SK-N-SH (cell line): Measurements from ENCODE around the gene TMPRSS11E. TPM values are rescaled to one million over a fixed set of nuclear protein-coding genes. Genes with fewer than 3 reads are reported as not detected.

Experiments
- CTCF ChIA-PET: fragments of 300-600, 350-600 bp; formaldehyde crosslinking; extraction: SDS; loops from one replicate; lab custom pipeline; 2021; lab: Yijun Ruan, JAX
- POLR2A ChIA-PET: fragments of 350-600 bp; sonication (Branson Sonifier 250); formaldehyde crosslinking; extraction: SDS; loops from one replicate; lab custom pipeline; 2020; ENCODE audit warnings: antibody characterized with exemption, inconsistent platforms; lab: Yijun Ruan, JAX
- DNase-seq: peaks from one replicate; pipeline ENCODE4 v3.0.0; 2012
- H2AFZ ChIP-seq: fragments of 200-600 bp; sonication (generic); 2 replicates; pipeline ENCODE4 v1.8.1; 2016; ENCODE audit warnings: antibody characterized with exemption, mild to moderate bottlenecking, low read depth
- H3F3A ChIP-seq: fragments of 200-600 bp; sonication (generic); replicated peaks from 2 replicates; pipeline ENCODE3; 2016; ENCODE audit warnings: antibody characterized with exemption, mild to moderate bottlenecking; ENCODE audit not compliant: insufficient read depth
- H3K27ac ChIP-seq, 2 experiments: fragments of 200-500 bp in 1 of 2; fragments of 200-600 bp in 1 of 2; sonication (Bioruptor generic) in 1 of 2; sonication (generic), shearing (Covaris generic) in 1 of 2; 2 replicates each; pipeline versions ENCODE4 v1.5.1 to v1.6.1; 2014 to 2016; ENCODE audit warnings: low read depth in 2 of 2, inconsistent platforms in 1 of 2, low read length in 1 of 2, mild to moderate bottlenecking in 1 of 2, mixed read lengths in 1 of 2
- H3K27me3 ChIP-seq: fragments of 200-600 bp; sonication (generic), shearing (Covaris generic); 2 replicates; pipeline ENCODE4 v1.6.1; 2016; ENCODE audit warnings: mixed run types; ENCODE audit not compliant: insufficient read depth
- H3K36me3 ChIP-seq, 2 experiments: fragments of 200-500 bp in 1 of 2; fragments of 200-600 bp in 1 of 2; sonication (Bioruptor generic) in 1 of 2; sonication (generic) in 1 of 2; replicated peaks in 1 of 2; 2 replicates each; pipeline versions ENCODE3 to v1.5.1; 2014 to 2016; ENCODE audit warnings: low read length in 1 of 2, mild to moderate bottlenecking in 1 of 2; ENCODE audit not compliant: insufficient read depth in 2 of 2, control insufficient read depth in 1 of 2
- H3K4me1 ChIP-seq, 2 experiments: fragments of 200-500 bp in 1 of 2; fragments of 200-600 bp in 1 of 2; sonication (Bioruptor generic) in 1 of 2; sonication (generic), shearing (Covaris generic) in 1 of 2; 2 replicates each; pipeline versions ENCODE4 v1.5.1 to v1.6.1; 2014 to 2016; ENCODE audit warnings: low read depth in 1 of 2, low read length in 1 of 2, mixed run types in 1 of 2; ENCODE audit not compliant: insufficient read depth in 2 of 2, control insufficient read depth in 1 of 2
- H3K4me2 ChIP-seq: fragments of 200-600 bp; sonication (generic), shearing (Covaris generic); 2 replicates; pipeline ENCODE4 v1.6.1; 2017; ENCODE audit warnings: mixed run types
- H3K4me3 ChIP-seq, 2 experiments: fragments of 200-500 bp in 1 of 2; fragments of 200-600 bp in 1 of 2; sonication (Bioruptor generic) in 1 of 2; sonication (generic), shearing (Covaris generic) in 1 of 2; 2 replicates each; pipeline versions ENCODE4 v1.5.1 to v1.8.1; 2014 to 2016; ENCODE audit warnings: low read depth in 2 of 2, inconsistent platforms in 1 of 2, low read length in 1 of 2, mild to moderate bottlenecking in 1 of 2, mixed read lengths in 1 of 2, moderate library complexity in 1 of 2
- H3K79me2 ChIP-seq: fragments of 200-600 bp; sonication (generic); 2 replicates; pipeline ENCODE4 v1.8.1; 2017; ENCODE audit warnings: mild to moderate bottlenecking; ENCODE audit not compliant: insufficient read depth
- H3K9ac ChIP-seq: fragments of 200-600 bp; sonication (generic); 2 replicates; pipeline ENCODE4 v1.6.1; 2017; ENCODE audit warnings: mixed run types
- H3K9me2 ChIP-seq: fragments of 200-600 bp; sonication (generic); 2 replicates; pipeline ENCODE4 v1.6.1; 2017; ENCODE audit warnings: mixed run types
- H3K9me3 ChIP-seq: fragments of 200-600 bp; sonication (generic); 2 replicates; pipeline ENCODE4 v1.6.1; 2017; ENCODE audit warnings: mixed run types, mild to moderate bottlenecking, moderate library complexity
- H4K20me1 ChIP-seq: fragments of 200-600 bp; sonication (generic); 2 replicates; pipeline ENCODE4 v1.6.1; 2017; ENCODE audit warnings: mild to moderate bottlenecking, mixed run types; ENCODE audit not compliant: insufficient read depth
- ELF1 ChIP-seq: IDR thresholded peaks from 2 replicates; pipeline ENCODE4 v1.4.0; 2012
- EP300 ChIP-seq, 2 experiments: IDR thresholded peaks; 2 replicates each; pipeline versions ENCODE4 v1.4.0 to v1.6.1; 2012; ENCODE audit warnings: borderline replicate concordance in 1 of 2, low read depth in 1 of 2, low read length in 1 of 2
- FOXM1 ChIP-seq: IDR thresholded peaks from 2 replicates; pipeline ENCODE4 v1.4.0; 2012; ENCODE audit warnings: low read depth, mild to moderate bottlenecking
- IRF3 ChIP-seq: fragments of 150-350 bp; IDR thresholded peaks from 2 replicates; pipeline ENCODE4 v1.6.1; 2016; ENCODE audit warnings: mild to moderate bottlenecking, low read depth, low read length
- JUND ChIP-seq: IDR thresholded peaks from 2 replicates; pipeline ENCODE4 v1.4.0; 2012
- MEF2A ChIP-seq: IDR thresholded peaks from 2 replicates; pipeline ENCODE4 v1.4.0; 2012; ENCODE audit warnings: low read depth, borderline replicate concordance
- MXI1 ChIP-seq: IDR thresholded peaks from 2 replicates; pipeline ENCODE4 v1.6.1; 2012; ENCODE audit warnings: mild to moderate bottlenecking, low read depth, low read length, improper control_type of control experiment
- PBX3 ChIP-seq: IDR thresholded peaks from 2 replicates; pipeline ENCODE4; 2012
- POLR2AphosphoS5 ChIP-seq: IDR thresholded peaks from 2 replicates; pipeline ENCODE4 v1.6.1; 2012; ENCODE audit warnings: low read depth, low read length
- RAD21 ChIP-seq: IDR thresholded peaks from 2 replicates; pipeline ENCODE4 v1.6.1; 2012; ENCODE audit warnings: mild to moderate bottlenecking, low read length
- RXRA ChIP-seq: IDR thresholded peaks from 2 replicates; pipeline ENCODE4 v1.4.0; 2012; ENCODE audit warnings: low read depth, mild to moderate bottlenecking, borderline replicate concordance
- TAF1 ChIP-seq: IDR thresholded peaks from 2 replicates; pipeline ENCODE4 v1.6.1; 2012; ENCODE audit warnings: low read depth, mild to moderate bottlenecking, low read length, moderate library complexity, borderline replicate concordance
- USF1 ChIP-seq: IDR thresholded peaks from 2 replicates; pipeline ENCODE4 v1.4.0; 2012; ENCODE audit warnings: low read depth, borderline replicate concordance
- YY1 ChIP-seq: IDR thresholded peaks from 2 replicates; pipeline ENCODE4 v1.4.0; 2012; ENCODE audit warnings: low read depth, mild to moderate bottlenecking
- WGBS: methylation state at CpG from one replicate; pipeline ENCODE4 v1.1.6; 2017; ENCODE audit warnings: low lambda C conversion rate; 5-methylcytosine and 5-hydroxymethylcytosine counted together
- polyA plus RNA-seq, 3 experiments: library from polyadenylated mRNA; depleted of rRNA; stranded (reverse); fragments of >200 nt; gene quantifications; 2 replicates each; pipeline ENCODE4 v1.2.3, GENCODE V29; 2012
- TF ChIP-seq, protein P1 (sequence below): IDR thresholded peaks from 2 replicates; pipeline ENCODE4 v1.6.1; 2012; ENCODE audit warnings: mild to moderate bottlenecking, low read depth, low read length, moderate library complexity
- TF ChIP-seq, protein P2 (sequence below): fragments of 150-350 bp; IDR thresholded peaks from 2 replicates; pipeline ENCODE4 v1.6.1; 2017; ENCODE audit warnings: antibody characterized with exemption, low read length, low read depth, borderline replicate concordance

The TMPRSS11E gene
- polyA plus RNA-seq, 1 of the 3 experiments (the other 2 are of a cell fraction), result not detected

GRCh38 chr4:68399306-68399705 is 48.0 kb upstream of the TMPRSS11E start:
- CTCF ChIA-PET, result no interaction called here
- Histone ChIP-seq H4K20me1 (no peaks in the 10 kb centered on the region), H3K27ac (no peak overlapping the region), H3K9me3 (no peaks in the 10 kb centered on the region), H3K36me3 (no peaks in the 10 kb centered on the region), H2AFZ (no peak overlapping the region), H3K4me1 (no peaks in the 10 kb centered on the region), H3K4me3 (no peak overlapping the region), H3K79me2 (no peaks in the 10 kb centered on the region), H3K4me2 (no peak overlapping the region), H3K9ac (no peak overlapping the region), H3K9me2 (no peaks in the 10 kb centered on the region), H3K27me3 (no peaks in the 10 kb centered on the region; the same call in 1 of the 2 replicates), H3F3A (no peaks in the 10 kb centered on the region)
- POLR2A ChIA-PET, result no interaction called here
- no peak for DNase-seq
- 6% methylated on average over 4 of the region's 4 CpGs for WGBS
- TF ChIP-seq, protein P1, sequence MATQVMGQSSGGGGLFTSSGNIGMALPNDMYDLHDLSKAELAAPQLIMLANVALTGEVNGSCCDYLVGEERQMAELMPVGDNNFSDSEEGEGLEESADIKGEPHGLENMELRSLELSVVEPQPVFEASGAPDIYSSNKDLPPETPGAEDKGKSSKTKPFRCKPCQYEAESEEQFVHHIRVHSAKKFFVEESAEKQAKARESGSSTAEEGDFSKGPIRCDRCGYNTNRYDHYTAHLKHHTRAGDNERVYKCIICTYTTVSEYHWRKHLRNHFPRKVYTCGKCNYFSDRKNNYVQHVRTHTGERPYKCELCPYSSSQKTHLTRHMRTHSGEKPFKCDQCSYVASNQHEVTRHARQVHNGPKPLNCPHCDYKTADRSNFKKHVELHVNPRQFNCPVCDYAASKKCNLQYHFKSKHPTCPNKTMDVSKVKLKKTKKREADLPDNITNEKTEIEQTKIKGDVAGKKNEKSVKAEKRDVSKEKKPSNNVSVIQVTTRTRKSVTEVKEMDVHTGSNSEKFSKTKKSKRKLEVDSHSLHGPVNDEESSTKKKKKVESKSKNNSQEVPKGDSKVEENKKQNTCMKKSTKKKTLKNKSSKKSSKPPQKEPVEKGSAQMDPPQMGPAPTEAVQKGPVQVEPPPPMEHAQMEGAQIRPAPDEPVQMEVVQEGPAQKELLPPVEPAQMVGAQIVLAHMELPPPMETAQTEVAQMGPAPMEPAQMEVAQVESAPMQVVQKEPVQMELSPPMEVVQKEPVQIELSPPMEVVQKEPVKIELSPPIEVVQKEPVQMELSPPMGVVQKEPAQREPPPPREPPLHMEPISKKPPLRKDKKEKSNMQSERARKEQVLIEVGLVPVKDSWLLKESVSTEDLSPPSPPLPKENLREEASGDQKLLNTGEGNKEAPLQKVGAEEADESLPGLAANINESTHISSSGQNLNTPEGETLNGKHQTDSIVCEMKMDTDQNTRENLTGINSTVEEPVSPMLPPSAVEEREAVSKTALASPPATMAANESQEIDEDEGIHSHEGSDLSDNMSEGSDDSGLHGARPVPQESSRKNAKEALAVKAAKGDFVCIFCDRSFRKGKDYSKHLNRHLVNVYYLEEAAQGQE, result no peak
- TF ChIP-seq FOXM1 (no peak), PBX3 (no peak), POLR2AphosphoS5 (no peak), TAF1 (no peak), IRF3 (no peak), EP300 (IDR thresholded peaks at IDR 0.05; ENCODE audit: borderline replicate concordance in 1 of 2, low read depth in 1 of 2, low read length in 1 of 2) (no peak), RAD21 (no peak), JUND (no peak), MXI1 (no peak), USF1 (no peak), YY1 (no peak), ELF1 (no peak), RXRA (no peak), MEF2A (no peak)
- TF ChIP-seq, protein P2, sequence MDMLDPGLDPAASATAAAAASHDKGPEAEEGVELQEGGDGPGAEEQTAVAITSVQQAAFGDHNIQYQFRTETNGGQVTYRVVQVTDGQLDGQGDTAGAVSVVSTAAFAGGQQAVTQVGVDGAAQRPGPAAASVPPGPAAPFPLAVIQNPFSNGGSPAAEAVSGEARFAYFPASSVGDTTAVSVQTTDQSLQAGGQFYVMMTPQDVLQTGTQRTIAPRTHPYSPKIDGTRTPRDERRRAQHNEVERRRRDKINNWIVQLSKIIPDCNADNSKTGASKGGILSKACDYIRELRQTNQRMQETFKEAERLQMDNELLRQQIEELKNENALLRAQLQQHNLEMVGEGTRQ, result no peak
